C4-2B (cell line): Measurements from ENCODE around the gene SCUBE3.

Source experiments
- H3K27ac ChIP-seq: fragments of 450-650 bp; 2 replicates; pipeline ENCODE4 v1.5.1; 2017
- ZFX ChIP-seq: fragments of 450-650 bp; IDR thresholded peaks from 2 replicates; pipeline ENCODE4 v1.6.1; 2017
- TF ChIP-seq, protein P1 (sequence below): fragments of 450-650 bp; conservative IDR thresholded peaks from 2 replicates; pipeline ENCODE4 v1.5.1; 2017; ENCODE audit warnings: mild to moderate bottlenecking

SCUBE3 gene

DNA sequence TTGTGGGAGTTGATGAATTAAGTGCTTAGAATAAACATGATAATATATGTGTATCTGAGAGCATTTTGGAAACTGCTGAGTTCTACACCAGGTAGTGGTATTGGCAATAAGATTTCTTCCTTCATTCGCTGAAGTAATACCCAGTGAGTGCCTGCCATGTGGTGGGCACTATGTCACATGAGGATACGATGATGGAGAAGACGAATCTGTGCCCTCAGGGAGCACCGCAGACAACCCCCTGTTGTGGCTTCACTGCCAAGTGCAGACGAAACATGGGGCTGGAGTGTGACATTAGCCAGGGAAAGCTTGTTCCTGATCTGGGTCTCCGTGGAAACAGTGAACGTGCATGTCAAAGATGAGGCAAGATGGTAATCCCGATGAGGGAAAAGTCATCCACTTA is 53.7 kb downstream of the SCUBE3 start:
- TF ChIP-seq ZFX: no peak
- TF ChIP-seq, protein P1, sequence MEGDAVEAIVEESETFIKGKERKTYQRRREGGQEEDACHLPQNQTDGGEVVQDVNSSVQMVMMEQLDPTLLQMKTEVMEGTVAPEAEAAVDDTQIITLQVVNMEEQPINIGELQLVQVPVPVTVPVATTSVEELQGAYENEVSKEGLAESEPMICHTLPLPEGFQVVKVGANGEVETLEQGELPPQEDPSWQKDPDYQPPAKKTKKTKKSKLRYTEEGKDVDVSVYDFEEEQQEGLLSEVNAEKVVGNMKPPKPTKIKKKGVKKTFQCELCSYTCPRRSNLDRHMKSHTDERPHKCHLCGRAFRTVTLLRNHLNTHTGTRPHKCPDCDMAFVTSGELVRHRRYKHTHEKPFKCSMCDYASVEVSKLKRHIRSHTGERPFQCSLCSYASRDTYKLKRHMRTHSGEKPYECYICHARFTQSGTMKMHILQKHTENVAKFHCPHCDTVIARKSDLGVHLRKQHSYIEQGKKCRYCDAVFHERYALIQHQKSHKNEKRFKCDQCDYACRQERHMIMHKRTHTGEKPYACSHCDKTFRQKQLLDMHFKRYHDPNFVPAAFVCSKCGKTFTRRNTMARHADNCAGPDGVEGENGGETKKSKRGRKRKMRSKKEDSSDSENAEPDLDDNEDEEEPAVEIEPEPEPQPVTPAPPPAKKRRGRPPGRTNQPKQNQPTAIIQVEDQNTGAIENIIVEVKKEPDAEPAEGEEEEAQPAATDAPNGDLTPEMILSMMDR: no peak

DNA sequence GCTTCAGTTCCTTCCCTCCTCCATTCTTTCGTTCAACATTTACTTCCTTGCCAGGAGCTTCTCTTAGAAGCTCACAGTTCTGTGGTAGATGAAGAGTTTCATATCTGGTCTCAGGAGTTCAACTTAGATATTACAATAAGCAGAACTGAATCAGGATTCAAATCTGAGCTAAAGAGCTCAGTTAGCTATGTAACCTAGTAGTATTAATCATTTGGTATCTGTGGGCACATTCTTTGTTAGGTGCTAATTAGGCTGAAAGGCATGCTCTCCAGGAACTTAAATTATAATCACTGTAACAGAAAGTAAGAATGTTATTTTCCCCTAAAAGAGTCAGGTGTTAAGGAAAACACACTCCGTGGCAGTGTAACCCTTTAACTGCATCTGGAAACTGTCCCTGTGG is 54.1 kb downstream of the SCUBE3 start:
- H3K27ac ChIP-seq: no peak overlapping the region
- TF ChIP-seq, protein P1: no peak
- TF ChIP-seq ZFX: no peak

More for the DNA sequence above, 53.7 kb downstream of the SCUBE3 start:
- no peak overlapping the region for H3K27ac ChIP-seq

DNA sequence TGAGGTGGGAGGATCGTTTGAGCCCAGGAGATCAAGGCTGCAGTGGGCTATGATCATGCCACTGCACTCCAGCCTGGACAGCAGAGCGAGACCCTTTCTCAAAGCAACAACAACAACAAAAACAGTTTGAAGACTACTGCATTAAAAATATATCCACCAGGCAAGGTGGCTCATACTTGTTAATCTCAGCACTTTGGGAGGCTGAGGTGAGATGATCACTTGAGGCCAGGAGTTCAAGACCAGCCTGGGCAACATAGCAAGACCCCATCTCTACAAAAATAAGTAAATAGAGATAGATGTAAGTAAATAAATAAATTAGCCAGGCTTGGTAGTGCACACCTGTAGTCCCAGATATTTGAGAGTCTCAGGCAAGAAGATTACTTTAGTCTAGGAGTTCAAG is 58.2 kb downstream of the SCUBE3 start:
- TF ChIP-seq, protein P1: no peak
- TF ChIP-seq ZFX: no peak
- no peak overlapping the region for H3K27ac ChIP-seq

DNA sequence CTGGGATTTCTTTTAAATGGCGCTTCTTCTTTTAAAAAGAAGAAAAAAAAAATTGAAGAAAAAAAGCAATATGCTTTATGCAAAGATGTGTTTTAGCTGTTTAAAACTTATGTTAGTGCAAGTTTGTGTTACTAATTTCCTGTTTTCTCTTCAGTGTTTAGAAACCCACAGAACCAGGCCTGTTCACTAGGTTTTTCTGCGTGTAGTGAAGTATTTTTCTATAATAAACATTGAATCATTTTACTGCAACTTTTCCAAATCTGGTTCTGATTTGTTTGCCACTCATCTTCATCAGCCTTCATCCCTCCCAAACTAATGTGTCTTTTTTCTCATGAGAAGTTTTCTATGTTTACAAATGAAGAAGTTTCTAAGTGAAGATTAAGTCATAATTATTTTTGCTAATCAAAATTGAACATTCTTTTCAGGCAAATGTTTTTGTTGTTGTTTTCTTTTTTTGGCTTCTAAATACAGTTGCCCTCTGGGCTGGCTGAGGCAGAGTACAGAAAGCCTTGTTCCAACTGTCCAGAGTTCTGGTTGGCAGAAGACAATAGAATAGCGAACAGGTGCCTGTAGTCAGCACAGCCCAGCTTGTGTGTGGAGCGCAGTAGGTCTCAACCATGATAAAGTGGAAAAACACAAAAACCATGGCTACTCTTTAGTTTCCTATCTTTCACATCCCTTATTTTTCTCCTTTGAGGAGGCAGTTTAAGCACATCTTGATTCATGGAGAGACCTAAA is 60.2 kb downstream of the SCUBE3 start:
- no peak overlapping the region for H3K27ac ChIP-seq
- no peak for TF ChIP-seq ZFX
- TF ChIP-seq, protein P1: no peak

DNA sequence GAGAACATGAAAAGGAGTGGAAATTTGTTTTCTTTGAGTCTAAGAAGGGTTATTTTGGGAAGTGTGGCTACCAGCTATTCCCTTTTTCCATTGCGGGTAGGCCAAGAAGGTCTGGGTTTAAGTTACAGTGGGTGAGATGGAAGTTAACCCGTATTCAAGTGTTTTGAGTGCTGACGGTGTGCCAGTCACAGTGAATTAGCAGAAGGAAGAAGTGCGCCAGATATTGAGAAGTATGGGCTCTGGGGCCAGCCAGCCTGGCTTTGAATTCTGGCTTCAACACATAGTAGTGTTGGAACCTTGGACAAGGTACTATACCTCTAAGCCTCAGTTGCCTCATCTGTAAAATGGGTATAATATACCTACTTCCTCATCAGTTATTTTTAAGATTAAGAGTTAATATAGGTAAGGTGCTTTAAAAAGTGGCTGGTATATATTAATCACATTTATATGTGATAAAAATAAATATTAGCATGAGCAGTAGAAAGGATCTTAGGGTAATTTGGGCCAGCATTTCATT is 62.0 kb downstream of the SCUBE3 start:
- TF ChIP-seq ZFX: no peak
- TF ChIP-seq, protein P1: no peak
- no peak overlapping the region for H3K27ac ChIP-seq

DNA sequence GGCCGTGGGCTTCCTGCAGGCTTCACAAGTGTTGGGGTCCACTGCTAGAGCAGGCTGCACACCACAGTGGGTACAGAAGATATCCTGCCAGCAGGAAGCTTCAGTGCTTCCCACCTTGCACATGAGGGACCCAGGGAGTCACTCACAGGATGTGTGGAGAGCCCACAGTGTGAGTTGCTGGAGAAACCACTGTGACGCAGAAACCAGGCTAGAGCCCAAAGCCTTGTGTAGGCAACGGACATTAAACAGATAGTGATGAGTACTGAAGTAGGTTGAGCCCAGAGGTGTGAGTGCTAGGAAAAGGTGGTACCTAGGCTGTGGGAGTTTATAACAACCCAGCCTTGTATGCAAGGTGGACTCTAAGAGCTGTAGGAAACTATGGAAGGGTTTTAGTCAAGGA is 65.0 kb downstream of the SCUBE3 start:
- TF ChIP-seq, protein P1: no peak
- no peak for TF ChIP-seq ZFX
- no peak overlapping the region for H3K27ac ChIP-seq

DNA sequence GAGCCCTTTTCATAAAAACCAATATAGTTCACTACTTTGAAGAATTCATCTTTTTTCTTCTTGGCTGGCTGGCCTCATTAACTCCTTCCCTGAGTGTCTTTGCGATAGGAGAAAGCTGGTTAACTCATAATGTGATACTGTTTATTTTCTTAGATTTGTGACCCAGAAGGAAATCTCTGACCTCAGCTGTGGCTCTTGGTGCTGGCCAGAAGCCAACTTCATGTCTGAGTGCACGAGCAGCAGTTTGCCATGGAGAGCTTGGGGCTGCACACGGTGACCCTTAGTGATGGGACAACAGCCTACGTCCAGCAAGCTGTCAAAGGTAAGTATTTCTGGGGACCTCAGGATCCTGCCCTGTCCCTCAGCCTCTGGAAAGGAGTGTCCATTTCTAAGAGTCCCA is 67.1 kb downstream of the SCUBE3 start:
- H3K27ac ChIP-seq: no peak overlapping the region
- TF ChIP-seq, protein P1: no peak
- TF ChIP-seq ZFX: no peak
